ENCODE measurements around the gene EDN2.

GRCh38 chr1:41519667-41520066 lies 35.2 kb upstream of the EDN2 start:
- TF ChIP-seq, protein P1, sequence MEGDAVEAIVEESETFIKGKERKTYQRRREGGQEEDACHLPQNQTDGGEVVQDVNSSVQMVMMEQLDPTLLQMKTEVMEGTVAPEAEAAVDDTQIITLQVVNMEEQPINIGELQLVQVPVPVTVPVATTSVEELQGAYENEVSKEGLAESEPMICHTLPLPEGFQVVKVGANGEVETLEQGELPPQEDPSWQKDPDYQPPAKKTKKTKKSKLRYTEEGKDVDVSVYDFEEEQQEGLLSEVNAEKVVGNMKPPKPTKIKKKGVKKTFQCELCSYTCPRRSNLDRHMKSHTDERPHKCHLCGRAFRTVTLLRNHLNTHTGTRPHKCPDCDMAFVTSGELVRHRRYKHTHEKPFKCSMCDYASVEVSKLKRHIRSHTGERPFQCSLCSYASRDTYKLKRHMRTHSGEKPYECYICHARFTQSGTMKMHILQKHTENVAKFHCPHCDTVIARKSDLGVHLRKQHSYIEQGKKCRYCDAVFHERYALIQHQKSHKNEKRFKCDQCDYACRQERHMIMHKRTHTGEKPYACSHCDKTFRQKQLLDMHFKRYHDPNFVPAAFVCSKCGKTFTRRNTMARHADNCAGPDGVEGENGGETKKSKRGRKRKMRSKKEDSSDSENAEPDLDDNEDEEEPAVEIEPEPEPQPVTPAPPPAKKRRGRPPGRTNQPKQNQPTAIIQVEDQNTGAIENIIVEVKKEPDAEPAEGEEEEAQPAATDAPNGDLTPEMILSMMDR (IDR thresholded peaks at IDR 0.05) = no peak
- TF ChIP-seq POLR2A (IDR thresholded peaks at IDR 0.05) (no peak), EP300 (IDR thresholded peaks at IDR 0.05) (no peak)

Data from gastroesophageal sphincter (tissue), 3 donors.